Lung (tissue), 12 donors: Measurements from ENCODE around the gene CNPY2. TPM values are rescaled to one million over a fixed set of nuclear protein-coding genes. Genes with fewer than 3 reads are reported as not detected.

ENCODE experiments used
- ATAC-seq: fragments of 200-7000 bp; cut with Tn5 transposase; one replicate; pipeline ENCODE4 v1.9.1; 2020; ENCODE audit warnings: moderate number of reproducible peaks; ENCODE audit not compliant: insufficient read depth, low FRiP score
- DNase-seq, 3 donors: peaks; one replicate each; pipeline ENCODE4 v3.0.0-alpha.2; 2013 to 2017
- H3K27ac ChIP-seq, 2 donors: one replicate each; pipeline ENCODE4 v1.5.1; 2013; ENCODE audit warnings: mild to moderate bottlenecking in 2 of 2, moderate library complexity in 2 of 2, control low read depth in 1 of 2, inconsistent platforms in 1 of 2, low read depth in 1 of 2, low read length in 1 of 2
- H3K27me3 ChIP-seq, 3 donors: one replicate each; pipeline ENCODE4 v1.5.1; 2013; ENCODE audit warnings: low read length in 2 of 3; ENCODE audit not compliant: control insufficient read depth in 3 of 3, insufficient read depth in 3 of 3
- H3K36me3 ChIP-seq, 4 donors: one replicate each; pipeline ENCODE4 v1.5.1; 2013; ENCODE audit warnings: low read length in 4 of 4, mild to moderate bottlenecking in 1 of 4, moderate library complexity in 1 of 4; ENCODE audit not compliant: control insufficient read depth in 4 of 4, insufficient read depth in 4 of 4
- H3K4me1 ChIP-seq, 5 donors: one replicate each; pipeline ENCODE4 v1.5.1; 2013; ENCODE audit warnings: low read length in 5 of 5, mild to moderate bottlenecking in 2 of 5, moderate library complexity in 1 of 5; ENCODE audit not compliant: control insufficient read depth in 5 of 5, insufficient read depth in 5 of 5
- H3K4me3 ChIP-seq: one replicate; pipeline ENCODE4 v1.5.1; 2013; ENCODE audit warnings: mild to moderate bottlenecking, control low read depth, moderate library complexity
- H3K9ac ChIP-seq, 2 donors: one replicate each; pipeline ENCODE4 v1.5.1; 2013; ENCODE audit warnings: low read length in 2 of 2, control low read depth in 1 of 2; ENCODE audit not compliant: insufficient read depth in 1 of 2
- H3K9me3 ChIP-seq, 4 donors: one replicate each; pipeline ENCODE4 v1.5.1; 2013; ENCODE audit warnings: low read length in 3 of 4, mild to moderate bottlenecking in 1 of 4, moderate library complexity in 1 of 4; ENCODE audit not compliant: control insufficient read depth in 4 of 4, insufficient read depth in 3 of 4
- WGBS, 2 donors: extraction: QIAGEN DNeasy Blood & Tissue Kit; methylation state at CpG; one replicate each; pipeline ENCODE4 v1.1.7; 2013; 5-methylcytosine and 5-hydroxymethylcytosine counted together
- polyA plus RNA-seq, 2 donors: library from polyadenylated mRNA; stranded (reverse); fragments of 200-250 nt; gene quantifications; one replicate each; pipeline ENCODE4 v1.2.1, GENCODE V29; 2013
- total RNA-seq, 2 donors: library from RNA; depleted of rRNA in 1 of 2; stranded (reverse); fragments of >200 nt in 1 of 2; gene quantifications; one replicate each; pipeline ENCODE4 v1.2.1, GENCODE V29; 2014 to 2021
- TF ChIP-seq, protein P1 (sequence below): IDR thresholded peaks from 2 replicates; pipeline ENCODE4 v1.5.1; 2012; ENCODE audit warnings: mild to moderate bottlenecking; ENCODE audit errors: control extremely low read depth, extremely low read depth
- donor health status: control.
- donor health status: control.
- donor health status: Bipolar disorder and iron deficiency.
- donor health status: healthy.
- donor health status: DM: yes; HTN: yes; CAD: no.

CNPY2 gene
- total and polyA plus RNA-seq, 4 donors, result 38.8 to 153 (median 126) TPM

DNA sequence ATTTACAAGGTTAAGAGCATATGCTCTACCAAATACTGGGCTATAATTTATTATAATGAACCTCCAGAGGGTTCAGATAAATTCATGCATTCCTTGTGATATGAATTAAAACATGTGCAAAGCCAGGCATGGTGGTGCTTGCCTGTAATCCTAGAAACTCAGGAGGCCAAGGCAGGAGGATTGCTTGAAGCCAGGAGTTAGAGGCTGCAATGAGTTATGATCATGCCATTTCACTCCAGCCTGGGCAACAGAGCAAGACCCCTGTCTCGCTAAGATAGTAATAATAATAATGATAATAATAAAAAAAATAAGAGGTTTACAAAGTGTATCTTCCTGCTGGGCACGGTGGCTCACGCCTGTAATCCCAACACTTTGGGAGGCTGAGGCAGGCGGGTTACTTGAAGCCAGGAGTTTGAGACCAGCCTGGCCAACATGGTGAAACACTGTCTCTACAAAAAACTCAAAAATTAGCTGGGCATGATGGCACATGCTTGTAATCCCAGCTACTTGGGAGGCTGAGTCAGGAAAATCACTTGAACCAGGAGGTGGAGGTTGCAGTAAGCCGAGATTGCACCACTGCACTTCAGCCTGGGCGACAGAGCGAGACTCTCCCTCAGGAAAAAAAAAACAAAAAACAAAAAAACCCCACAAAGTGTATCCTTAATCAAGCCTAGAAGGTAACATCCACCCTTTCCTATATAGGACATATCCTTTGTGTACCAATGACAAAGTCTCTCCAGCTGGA, 8.4 kb downstream of the CNPY2 start:
- DNase-seq, result no peak
- no peak overlapping the region for H3K4me3 ChIP-seq
- WGBS, 2 donors, result 91 to 95% methylated on average over 7 of the region's 7 CpGs
- H3K27me3 ChIP-seq, result no peaks in the 10 kb centered on the region
- H3K9me3 ChIP-seq, result no peaks in the 10 kb centered on the region
- peaks cover 9 to 41% (median 13%) of the 10 kb centered on the region in 4 donors for H3K36me3 ChIP-seq
- no peak overlapping the region for H3K9ac ChIP-seq
- no peak overlapping the region for H3K27ac ChIP-seq
- no peaks in the 10 kb centered on the region for H3K4me1 ChIP-seq
- no peak for ATAC-seq
- TF ChIP-seq, protein P1, sequence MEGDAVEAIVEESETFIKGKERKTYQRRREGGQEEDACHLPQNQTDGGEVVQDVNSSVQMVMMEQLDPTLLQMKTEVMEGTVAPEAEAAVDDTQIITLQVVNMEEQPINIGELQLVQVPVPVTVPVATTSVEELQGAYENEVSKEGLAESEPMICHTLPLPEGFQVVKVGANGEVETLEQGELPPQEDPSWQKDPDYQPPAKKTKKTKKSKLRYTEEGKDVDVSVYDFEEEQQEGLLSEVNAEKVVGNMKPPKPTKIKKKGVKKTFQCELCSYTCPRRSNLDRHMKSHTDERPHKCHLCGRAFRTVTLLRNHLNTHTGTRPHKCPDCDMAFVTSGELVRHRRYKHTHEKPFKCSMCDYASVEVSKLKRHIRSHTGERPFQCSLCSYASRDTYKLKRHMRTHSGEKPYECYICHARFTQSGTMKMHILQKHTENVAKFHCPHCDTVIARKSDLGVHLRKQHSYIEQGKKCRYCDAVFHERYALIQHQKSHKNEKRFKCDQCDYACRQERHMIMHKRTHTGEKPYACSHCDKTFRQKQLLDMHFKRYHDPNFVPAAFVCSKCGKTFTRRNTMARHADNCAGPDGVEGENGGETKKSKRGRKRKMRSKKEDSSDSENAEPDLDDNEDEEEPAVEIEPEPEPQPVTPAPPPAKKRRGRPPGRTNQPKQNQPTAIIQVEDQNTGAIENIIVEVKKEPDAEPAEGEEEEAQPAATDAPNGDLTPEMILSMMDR, result no peak

GRCh38 chr12:56304872-56305590, 10.8 kb downstream of the CNPY2 start:
- no peak overlapping the region for H3K9ac ChIP-seq
- DNase-seq (no peak), ATAC-seq (no peak)
- TF ChIP-seq, protein P1, result no peak
- WGBS, 2 donors, result 83 to 93% methylated on average over 8 of the region's 8 CpGs
- peaks cover 0 to 8% (median 0%) of the 10 kb centered on the region in 5 donors for H3K4me1 ChIP-seq
- H3K27me3 ChIP-seq, result no peaks in the 10 kb centered on the region
- no peaks in the 10 kb centered on the region for H3K9me3 ChIP-seq
- H3K4me3 ChIP-seq, result no peak overlapping the region
- peaks cover 8 to 28% (median 10%) of the 10 kb centered on the region in 4 donors for H3K36me3 ChIP-seq
- H3K27ac ChIP-seq, result no peak overlapping the region

GRCh38 chr12:56304276-56304675, 11.5 kb downstream of the CNPY2 start:
- no peaks in the 10 kb centered on the region for H3K27me3 ChIP-seq
- 94 to 98% methylated on average over 3 of the region's 3 CpGs for WGBS, 2 donors
- no peak overlapping the region for H3K9ac ChIP-seq
- H3K27ac ChIP-seq, result no peak overlapping the region
- peaks cover 5 to 24% (median 7%) of the 10 kb centered on the region in 4 donors for H3K36me3 ChIP-seq
- TF ChIP-seq, protein P1, result no peak
- no peak for DNase-seq
- ATAC-seq, result no peak
- H3K9me3 ChIP-seq, result no peaks in the 10 kb centered on the region
- H3K4me3 ChIP-seq, result no peak overlapping the region
- peaks cover 0 to 10% (median 0%) of the 10 kb centered on the region in 5 donors for H3K4me1 ChIP-seq
